CD4-positive, alpha-beta T cell treated with Interleukin-15 for 4 hours (primary cell): ENCODE measurements around the gene NUBP2.
A peak's percentile ranks its signal among the peaks of the same experiment; 100 is the strongest.

Source experiments
- DNase-seq: peaks from one replicate; pipeline ENCODE4 v3.0.0-alpha.2; 2020; ENCODE audit warnings: low spot score

NUBP2 gene

DNA sequence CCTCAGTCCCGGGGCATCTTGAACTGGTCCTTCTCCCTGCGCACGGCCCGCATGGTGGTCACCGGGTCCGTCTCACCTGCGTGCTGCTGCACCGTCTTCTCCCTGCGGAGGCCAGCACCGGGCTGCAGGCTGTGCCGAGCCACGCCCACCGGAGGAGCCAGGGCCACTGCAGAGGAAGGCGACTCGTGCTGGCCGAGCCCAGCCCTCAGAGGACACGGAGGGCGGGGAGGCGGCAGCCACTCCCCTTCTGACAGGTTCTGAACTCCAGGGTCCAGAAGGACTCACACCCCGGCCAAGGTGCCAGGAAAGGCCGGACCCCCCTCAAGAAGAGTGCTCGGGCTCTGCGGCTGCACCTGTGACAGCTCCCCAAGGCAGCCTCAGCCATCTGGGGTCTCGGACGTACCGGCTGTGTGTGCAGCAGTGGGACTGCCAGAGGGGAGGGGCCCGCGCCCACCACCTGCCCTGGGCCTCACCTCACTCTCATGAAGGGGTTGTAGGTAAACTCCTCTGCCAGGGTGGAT is 26.6 kb downstream of the NUBP2 start:
- DNase-seq, result no peak

DNA sequence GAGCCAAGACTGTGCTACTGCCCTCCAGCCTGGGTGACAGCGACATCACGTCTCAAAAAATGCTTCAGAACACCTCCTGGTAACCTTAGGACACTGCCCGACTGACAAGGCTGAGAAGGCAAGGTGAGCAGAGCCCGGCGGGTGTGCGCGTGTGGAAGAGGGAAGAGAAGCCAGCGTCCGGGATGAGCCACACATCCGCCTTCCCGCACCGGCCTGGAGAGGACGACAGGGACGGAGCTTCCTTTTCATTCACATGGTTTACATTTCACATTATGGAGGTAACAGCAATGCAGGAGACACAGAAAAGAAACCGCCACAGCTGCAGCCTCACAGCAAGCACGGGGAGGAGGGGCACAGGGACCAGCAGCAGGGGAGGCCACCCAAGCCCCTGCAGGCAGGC is 27.3 kb downstream of the NUBP2 start:
- DNase-seq, result no peak

DNA sequence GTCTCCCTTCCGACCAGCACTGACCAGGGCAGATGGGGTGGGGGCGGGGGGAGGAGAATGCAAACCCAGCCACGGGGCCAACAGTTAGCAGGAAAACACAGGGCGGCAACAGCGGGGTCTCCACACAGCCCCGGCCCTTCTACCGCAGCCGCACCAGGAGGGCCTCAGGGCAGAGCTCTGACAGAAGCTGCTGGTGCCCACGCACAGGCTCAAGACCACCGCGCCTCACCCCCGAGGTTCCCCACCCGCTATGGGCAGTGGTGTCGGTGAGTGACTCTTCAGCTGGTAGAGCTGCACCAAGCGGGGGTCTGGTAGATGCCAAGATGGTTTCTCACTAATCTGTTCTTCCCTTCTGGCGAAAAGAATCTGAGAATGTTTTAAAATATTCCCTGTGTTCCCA is 27.8 kb downstream of the NUBP2 start:
- DNase-seq, result no peak

DNA sequence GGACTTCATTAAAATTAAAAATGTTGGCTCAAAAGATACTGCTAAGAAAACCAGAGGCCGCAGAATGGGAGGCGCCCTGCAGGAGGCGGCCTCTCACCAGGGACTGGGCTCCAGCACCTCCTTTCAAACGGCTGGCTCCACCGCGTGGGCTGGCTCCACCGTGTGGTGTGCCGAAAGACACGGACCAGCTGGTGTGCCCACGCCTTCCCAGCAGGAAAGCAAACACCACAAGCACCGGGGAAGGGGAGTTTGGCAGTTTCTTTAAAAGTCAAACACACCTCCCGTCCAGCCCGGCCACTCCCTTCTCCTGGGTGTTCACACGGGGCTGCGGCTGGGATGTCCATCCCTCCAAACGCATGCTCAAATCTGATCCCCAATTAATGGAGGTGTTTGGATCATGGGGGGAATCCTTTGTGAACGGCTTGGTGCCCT is 30.0 kb downstream of the NUBP2 start:
- peak; percentile 17 for DNase-seq

DNA sequence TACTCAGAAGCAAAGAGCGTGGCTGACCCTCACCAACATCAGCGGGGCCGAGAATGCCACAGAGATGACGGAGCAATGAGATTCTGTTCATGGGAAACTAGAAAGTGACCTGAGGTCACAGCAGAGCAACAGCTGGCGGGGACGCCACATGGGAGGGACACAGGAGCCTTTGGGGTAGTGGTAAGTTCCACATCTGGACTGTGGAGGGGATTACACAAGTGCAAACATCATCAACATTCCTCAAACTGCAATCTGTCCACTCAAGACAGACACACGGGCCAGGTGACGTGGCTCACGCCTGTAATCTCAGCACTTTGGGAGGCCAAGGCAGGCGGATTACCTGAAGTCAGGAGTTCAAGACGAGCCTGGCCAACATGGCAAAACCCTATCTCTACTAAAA is 32.7 kb downstream of the NUBP2 start:
- DNase-seq, result no peak

DNA sequence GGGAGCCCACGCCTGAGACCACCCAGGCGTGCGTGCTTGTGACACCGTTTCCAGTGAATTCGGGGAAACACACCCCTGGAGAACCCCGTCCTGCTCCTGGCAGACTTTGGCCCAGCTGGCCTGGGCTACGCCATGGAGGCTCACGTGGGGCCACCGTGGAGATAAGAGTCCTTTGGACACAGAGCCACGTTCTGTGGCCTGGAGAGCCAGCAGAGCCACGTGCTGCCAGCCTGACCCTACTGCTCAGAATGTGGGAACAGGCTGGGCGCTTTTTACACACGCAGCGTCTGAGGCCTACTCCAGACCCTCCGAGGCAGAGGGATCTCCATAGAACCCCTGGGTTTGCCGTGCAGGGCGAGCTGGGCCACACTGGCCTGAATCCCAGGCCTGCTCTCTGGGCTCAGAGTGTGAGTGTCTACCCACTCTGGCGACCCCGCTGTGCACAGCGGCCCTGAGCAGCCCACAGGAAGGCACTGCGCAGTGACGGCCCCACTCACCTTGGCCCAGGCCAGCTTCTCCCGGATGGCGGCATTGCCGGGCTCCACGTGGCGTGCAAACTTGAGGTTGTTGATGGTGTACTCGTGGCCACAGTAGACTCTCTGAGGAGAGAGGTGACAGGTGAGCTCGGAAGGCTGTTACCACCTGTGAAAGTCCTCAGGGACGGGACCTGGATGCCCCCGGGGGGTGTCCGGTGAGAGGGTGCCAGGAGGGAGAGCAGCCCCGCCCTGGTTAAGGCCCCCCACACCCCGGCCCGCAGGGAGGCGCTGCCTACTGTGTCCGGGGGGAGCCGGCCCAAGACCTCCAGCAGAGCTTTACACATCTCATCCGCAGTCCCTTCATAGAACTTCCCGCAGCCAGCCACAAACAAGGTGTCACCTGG is 33.9 kb downstream of the NUBP2 start:
- no peak for DNase-seq

DNA sequence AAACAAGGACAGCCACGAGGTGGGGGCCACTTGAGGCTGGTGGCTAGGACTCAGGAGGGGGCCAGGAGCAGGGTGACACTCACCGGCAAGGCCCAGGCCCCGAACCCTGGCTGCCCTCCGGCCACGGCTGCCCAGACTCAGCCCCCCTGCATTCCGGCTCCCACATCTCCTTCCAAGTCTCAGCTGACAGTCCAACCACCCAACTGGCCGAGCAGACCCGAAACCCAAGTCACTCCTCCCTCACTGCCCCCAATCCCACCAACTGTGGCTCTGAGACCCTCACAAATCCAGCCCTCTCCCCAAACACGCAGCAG is 34.5 kb downstream of the NUBP2 start:
- DNase-seq, result no peak

DNA sequence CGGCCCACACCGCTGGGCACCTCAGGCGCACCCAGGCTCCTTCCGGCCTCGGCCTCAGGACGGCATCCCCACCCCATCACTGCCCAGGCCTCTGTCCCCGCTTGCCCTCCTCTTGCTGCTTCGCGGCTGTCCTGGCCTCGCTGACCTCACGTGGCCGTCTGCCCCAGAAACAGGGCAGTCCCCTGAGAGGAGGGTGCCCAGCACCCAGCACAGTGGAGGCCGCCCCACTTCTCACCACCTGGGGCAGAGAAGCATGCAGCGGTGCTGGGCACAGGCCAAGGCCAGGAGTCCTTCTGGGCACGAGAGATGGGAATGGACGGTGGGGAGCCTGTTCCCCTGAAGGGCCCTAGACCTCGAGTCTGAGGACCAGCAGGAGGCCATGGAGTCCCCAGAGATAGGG is 35.0 kb downstream of the NUBP2 start:
- DNase-seq, result no peak

DNA sequence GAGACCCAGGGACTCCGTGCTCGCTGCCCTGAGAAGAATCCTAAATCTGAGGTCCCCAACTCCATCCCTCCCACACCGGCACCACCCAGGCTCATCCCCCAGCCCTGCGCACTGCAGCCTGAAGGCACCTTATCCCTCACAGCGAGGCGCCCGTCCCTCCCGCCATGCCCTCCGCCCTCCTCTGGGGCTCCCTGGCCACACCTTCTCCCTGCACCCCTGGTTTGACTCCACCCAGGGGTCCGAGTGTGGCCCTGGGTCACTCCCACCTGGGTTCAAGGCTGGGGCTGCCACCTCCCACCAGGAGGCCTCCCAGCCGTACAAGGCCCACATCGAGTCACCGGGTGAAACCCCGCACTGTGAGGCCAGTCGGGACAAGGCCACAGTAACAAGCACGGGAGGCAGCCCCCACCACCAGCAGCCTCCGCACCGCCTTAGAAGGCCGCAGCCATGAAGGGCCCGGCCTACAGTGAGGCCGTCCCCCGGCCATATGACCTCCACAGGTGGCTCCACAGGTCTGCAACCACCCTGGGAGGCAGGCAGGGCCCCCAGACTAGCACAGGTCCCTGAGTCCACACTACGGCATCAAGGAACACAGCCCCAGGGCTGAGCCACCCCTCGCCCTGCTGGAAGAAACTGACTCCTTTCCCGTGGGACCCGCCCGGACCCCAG is 35.6 kb downstream of the NUBP2 start:
- no peak for DNase-seq

DNA sequence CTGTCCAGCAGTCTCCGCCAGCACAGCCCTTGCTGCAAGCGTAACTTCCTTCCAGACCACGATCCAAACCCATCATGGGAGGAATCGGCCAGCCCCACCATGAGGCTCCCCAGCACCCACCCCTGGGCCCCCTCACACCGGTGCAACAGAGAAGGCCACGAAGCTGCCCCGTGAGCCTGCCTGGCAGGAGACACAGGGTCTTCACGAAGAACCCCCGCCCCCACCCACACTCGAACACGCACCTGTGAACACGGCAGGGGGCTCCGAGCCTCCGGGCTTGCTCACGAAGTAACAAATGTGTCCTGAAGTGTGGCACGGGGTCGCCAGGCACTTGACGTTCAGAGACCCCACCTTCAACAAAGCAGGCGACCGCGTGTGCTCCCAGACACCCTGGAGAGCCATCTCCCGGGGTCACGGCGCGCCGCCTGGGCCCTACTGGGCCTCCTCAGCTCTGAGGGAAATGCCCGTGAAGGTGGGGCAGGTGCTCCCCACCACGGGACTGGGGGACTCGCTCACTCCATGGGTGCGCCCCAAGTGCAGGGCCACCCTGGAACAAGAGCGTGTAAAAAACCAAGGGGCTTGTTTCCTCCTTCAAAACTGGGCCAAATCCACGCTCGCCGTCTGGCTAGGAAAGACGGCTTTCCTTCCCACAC is 36.2 kb downstream of the NUBP2 start:
- DNase-seq, result no peak

DNA sequence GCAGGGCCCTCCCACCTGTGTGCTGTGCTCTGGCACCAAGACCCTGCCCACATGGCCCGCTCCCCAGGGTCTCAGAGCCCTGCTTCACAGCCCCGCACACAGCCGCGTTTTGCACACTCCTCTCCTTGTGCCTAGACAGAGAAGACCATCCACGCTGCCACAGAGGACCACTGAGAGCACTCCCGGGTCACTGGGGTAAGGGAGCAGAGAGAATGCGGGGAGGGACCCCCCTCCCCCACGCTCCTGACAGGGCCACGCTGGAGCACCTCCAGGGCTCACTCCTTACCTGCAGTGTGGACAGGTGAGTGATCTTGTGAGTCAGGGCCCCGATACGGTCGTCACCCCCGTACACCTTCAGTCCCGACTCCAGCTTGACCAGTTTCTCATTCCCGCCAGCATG is 36.9 kb downstream of the NUBP2 start:
- no peak for DNase-seq

DNA sequence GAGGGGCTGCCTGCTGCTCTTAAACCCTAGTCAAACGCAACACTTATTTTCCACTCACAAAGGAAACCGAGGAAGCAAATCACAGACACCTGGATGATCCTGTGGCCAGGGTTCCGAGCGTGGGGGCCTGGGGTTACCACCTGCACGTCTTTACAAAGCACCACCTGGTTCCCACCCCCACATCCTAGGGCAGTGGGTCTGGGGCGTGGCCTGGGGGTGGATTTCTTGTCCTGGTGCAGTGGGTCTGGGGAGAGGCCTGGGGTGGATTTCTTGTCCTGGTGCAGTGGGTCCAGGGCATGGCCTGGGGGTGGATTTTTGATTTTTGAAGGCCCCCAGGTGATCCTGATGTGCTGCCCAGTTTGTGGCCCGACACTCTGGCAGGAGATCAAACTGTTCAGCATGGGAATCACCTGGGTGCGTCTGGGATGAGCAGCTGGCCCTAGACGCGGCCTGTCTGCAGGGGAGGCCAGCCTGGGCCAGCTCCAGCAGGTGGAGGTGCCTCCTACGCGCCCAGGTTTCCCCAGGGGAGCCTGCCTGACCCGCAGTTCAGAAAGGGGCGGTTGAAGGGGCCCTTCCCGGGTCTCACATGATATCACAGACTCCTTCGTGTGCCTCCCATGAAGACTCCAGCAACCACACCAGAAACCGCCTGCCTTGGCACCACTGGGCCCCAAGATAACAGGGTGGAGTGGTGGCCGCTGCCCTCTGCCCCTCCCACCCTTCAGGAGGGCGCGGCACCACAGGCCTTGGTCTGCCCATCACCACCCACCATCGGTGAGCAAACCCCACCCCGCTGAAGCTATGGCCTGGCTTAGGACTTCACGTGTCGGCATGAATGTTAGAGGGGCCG is 37.6 kb downstream of the NUBP2 start:
- DNase-seq, result no peak

DNA sequence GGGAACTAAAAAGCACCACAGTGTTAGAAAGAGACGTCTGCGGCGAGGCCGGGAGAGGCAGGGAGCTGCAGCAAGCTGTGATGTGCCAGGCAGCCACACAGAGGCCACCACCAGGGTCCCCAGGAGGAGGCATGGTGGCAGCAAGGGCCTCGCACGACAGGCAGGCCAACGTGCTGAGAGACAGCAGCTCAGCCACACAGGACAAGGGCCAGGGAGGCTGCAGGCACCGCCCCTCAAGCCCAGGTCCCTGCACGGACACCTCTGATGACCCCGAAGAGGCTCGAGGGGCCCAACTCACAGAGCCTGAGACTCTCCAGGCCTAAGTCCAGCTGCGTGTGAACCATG is 38.2 kb downstream of the NUBP2 start:
- DNase-seq, result no peak

DNA sequence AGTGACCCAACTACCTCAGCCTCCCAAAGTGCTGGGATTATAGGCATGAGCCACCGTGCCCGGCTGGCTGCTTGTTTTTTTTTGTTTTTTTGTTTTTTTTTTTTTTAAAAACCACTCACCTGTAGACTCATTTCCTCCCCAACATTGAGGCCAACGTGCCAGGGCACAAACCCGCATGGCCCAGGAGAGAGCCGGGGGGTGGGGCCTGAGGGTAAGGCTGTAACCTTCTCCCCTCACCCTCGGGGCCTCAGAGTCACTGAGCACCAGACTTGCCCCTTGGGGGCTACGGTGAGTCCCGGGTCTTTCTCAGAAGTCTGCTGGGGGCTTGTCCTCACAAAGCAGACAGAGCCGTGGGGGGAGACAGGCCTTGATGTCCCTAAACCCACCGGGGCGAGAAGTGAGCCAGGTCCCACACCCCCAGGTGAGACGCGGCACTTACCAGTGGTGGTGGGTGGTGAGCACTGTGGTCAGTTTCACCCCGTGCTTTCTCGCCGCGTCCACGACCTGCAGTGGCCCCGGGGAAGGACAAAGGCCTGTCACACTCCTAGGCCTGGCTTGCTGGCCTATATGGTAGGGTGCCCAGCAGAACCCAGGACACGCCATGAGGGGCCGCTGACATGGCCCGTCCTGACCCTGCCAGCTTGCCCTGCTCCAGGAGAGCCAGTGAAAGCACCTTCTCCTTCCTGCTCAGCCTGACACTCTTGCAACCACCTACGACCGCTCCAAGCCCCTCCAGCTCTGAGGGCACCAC is 39.3 kb downstream of the NUBP2 start:
- no peak for DNase-seq

DNA sequence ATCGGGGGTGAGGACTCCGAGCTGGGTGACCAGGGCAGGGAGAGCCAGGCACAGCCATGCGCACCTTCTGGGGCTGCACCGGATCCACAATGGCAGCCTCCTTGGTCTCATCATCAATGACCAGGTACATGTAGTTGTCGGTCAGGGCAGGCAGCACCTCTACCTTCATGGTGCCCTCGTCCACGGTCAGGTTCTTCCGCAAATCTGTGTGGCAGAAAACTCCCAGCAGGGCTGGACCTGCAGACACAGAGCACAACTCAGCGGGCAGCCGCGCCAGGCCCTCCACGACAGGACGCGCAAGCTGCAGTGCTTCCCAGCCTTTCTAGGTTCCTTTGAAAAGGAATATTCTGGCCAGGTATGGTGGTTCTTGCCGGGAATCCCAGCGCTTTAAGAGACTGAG is 40.0 kb downstream of the NUBP2 start:
- no peak for DNase-seq

DNA sequence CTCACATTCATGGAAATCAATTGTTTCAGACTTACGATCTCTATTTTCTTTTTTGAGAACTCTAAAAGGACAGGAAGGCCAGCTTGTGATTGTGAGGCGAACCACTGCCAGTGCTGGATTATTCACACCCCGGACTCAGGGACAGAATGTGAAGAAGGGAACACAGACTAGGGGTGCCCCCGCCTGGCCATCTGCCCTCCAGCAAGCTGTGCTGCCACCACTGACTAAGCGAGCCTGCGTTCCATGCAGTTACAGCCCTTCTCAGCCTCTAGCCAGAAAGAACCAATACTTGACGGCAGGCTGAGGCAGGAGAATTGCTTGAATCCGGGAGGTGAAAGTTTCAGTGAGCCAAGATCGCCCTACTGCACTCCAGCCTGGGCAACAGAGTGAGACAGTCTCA is 41.1 kb downstream of the NUBP2 start:
- no peak for DNase-seq

DNA sequence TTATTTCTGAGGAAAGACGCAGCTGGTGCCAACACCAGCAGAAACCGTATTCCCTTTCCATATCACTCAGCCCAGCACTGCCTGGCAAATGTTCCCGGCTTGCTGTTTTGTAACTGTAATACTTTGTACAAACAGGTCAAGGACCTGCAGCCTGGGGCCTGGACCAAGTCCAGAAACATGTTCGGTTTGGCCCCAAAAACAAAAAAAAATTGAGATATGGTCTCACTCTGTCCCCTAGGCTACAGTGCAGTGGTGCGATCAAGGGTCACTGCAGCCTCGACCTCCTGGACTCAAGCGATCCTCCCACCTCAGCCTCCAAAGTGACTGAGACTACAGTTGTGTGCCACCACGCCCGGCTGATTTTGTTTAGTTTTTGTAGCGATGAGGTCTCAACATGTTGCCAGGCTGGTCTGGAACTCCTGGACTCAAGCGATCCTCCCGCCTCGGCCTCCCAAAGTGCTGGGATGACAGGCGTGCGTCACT is 42.7 kb downstream of the NUBP2 start:
- no peak for DNase-seq

DNA sequence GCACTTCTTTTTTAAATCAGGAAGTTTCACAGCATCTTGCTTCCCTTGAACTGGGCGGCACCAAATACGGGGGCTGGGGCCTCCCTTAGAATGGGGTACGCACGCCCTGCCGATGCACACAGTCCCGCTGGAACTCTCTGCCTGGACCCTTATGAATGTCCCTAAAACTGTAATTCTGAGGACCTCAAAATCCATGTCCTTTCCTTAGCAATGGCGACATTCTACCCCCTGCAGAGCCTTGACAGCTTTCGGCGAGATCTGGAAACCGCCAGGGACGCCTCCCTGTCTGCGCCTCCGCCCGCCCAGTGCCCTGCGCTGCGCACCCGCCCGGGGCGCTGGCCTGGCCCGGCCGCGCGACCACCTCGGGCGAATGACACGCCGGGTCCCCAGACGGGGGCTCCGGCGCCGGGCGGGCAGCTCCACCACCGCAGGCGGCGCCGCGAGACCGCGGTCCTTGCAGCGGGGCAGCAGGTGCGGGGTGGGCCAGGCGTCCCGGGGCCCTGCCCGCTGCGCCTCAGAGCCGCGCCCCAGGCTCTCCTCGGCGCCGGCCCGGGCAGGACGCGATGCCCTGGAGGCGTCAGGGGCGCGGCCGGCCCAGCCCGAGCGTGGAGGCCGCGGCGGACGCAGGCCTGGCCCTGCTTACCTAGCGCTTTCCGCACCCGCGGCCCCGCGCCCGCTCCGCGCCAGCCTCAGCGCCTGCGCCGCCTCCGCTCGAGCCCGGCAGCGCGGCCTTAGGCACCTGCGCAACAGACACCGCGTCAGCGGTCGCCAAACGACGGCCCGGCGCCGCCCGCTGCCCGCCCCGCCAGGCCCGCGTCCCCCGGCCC is 43.3 kb downstream of the NUBP2 start:
- peak; percentile 62 for DNase-seq

DNA sequence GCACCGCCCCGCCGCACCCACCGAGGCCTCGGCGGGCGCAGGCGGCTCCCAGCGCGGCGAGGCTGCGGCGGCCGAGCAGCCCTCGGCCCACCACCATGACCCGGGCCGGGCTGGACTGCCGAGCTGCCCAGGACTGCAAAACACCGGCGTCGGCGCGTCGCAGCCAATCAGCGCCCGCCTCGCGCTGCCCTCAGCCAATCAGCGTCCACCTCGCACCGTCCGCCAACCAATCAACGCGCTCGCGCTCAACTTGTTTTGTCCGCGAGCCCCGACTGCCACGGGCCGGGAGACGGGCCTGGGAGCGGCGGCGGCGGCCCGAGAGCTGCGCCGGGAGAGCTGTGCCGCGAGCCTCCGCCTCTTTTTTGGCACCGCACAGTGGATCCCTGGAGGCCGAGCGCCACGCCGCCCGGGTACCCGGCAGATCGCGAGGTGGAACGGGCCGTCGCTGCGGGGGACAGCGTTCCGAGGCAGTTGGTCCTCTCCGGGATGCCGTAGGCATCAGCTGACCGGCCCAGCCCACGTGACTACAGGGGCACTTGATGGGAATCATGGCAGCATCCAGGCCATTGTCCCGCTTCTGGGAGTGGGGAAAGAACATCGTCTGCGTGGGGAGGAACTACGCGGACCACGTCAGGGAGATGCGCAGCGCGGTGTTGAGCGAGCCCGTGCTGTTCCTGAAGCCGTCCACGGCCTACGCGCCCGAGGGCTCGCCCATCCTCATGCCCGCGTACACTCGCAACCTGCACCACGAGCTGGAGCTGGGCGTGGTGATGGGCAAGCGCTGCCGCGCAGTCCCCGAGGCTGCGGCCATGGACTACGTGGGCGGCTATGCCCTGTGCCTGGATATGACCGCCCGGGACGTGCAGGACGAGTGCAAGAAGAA is 44.2 kb downstream of the NUBP2 start, which contains the start of the genes FAHD1 and HAGH:
Gene FAHD1, plus strand, starts transcription at position 516 of the 883 bp plus-strand sequence. Its CDS starts 33 bp downstream, at position 549.
Gene HAGH, minus strand, starts transcription at position 135 of the 883 bp plus-strand sequence. Its CDS starts 38 bp downstream, at position 97.
- DNase-seq, result peak; percentile 93
